Vagina (tissue), 2 donors: ENCODE measurements around the gene ITGAL.

Experiments
- CTCF ChIP-seq, 3 experiments: fragments of 450-650 bp in 2 of 3; fragments of 200-600 bp in 1 of 3; sonication (generic) in 1 of 3; IDR thresholded peaks; one replicate each; pipeline ENCODE4 v1.5.1; 2017 to 2019; ENCODE audit warnings: antibody characterized with exemption in 3 of 3, mild to moderate bottlenecking in 2 of 3, moderate library complexity in 2 of 3
- POLR2A ChIP-seq, 2 donors: fragments of 450-650 bp; IDR thresholded peaks; one replicate each; pipeline ENCODE4 v1.6.1; 2017; ENCODE audit warnings: antibody characterized with exemption in 2 of 2, mild to moderate bottlenecking in 2 of 2, moderate library complexity in 2 of 2
- POLR2AphosphoS5 ChIP-seq, 2 donors: sonication (generic); formaldehyde crosslinking; IDR thresholded peaks; one replicate each; pipeline ENCODE4 v1.9.0; 2017; ENCODE audit warnings: antibody characterized with exemption in 2 of 2, mild to moderate bottlenecking in 2 of 2, low read depth in 1 of 2; ENCODE audit not compliant: insufficient read depth in 1 of 2

- no peak for TF ChIP-seq CTCF (IDR thresholded peaks at IDR 0.05)
- no peak for TF ChIP-seq POLR2A (IDR thresholded peaks at IDR 0.05)
- no peak for TF ChIP-seq POLR2AphosphoS5 (IDR thresholded peaks at IDR 0.05; ENCODE audit: insufficient read depth in 1 of 2, low read depth in 1 of 2)
These were observed 22.2 kb downstream of the ITGAL start for GRCh38 chr16:30494709-30495108.
